HepG2 (cell line): ENCODE data around the gene RPS5. TPM values are rescaled to one million over a fixed set of nuclear protein-coding genes. Genes with fewer than 3 reads are reported as not detected.

Source experiments
- ATF2 ChIP-seq: sonication (generic); formaldehyde crosslinking; IDR thresholded peaks from 2 replicates; pipeline ENCODE4 v1.4.0; 2020; ENCODE audit warnings: missing genetic modification reagents
- ATF7-NPFF ChIP-seq: sonication (generic); formaldehyde crosslinking; IDR thresholded peaks from 2 replicates; pipeline ENCODE4 v1.8.1; 2023; ENCODE audit warnings: mild to moderate bottlenecking, low read depth, missing genetic modification reagents, moderate library complexity
- BRD4 ChIP-seq: sonication (generic); formaldehyde crosslinking; IDR thresholded peaks from 2 replicates; pipeline ENCODE4 v1.4.0; 2020; ENCODE audit warnings: missing genetic modification reagents
- CHCHD3 ChIP-seq: sonication (generic); formaldehyde crosslinking; IDR thresholded peaks from 2 replicates; pipeline ENCODE4 v1.8.0; 2022; ENCODE audit warnings: mild to moderate bottlenecking, missing genetic modification reagents, moderate library complexity
- EZH2 ChIP-seq: conservative IDR thresholded peaks from 2 replicates; pipeline ENCODE4 v1.6.1; 2012; ENCODE audit warnings: mild to moderate bottlenecking, low read depth, low read length, moderate library complexity
- FOXA3 ChIP-seq: IDR thresholded peaks from 2 replicates; pipeline ENCODE4 v1.6.1; 2016; ENCODE audit warnings: missing genetic modification reagents, missing compliant biosample characterization
- HCFC1 ChIP-seq: fragments of 150-350 bp; IDR thresholded peaks from 2 replicates; pipeline ENCODE4 v1.6.1; 2014; ENCODE audit warnings: low read depth, low read length
- KIAA2018 ChIP-seq: sonication (generic); formaldehyde crosslinking; IDR thresholded peaks from 2 replicates; pipeline ENCODE4 v1.5.0; 2020; ENCODE audit warnings: mild to moderate bottlenecking, missing genetic modification reagents, borderline replicate concordance
- NR2F1 ChIP-seq, 2 experiments: fragments of 450-650 bp in 1 of 2; formaldehyde crosslinking in 1 of 2; IDR thresholded peaks; 2 replicates each; pipeline versions ENCODE4 v1.5.0 to v1.6.1; 2016 to 2020; ENCODE audit warnings: mild to moderate bottlenecking in 1 of 2, missing compliant biosample characterization in 1 of 2, missing genetic modification reagents in 1 of 2, moderate library complexity in 1 of 2
- PBX2 ChIP-seq: IDR thresholded peaks from 2 replicates; pipeline ENCODE4 v1.6.1; 2016; ENCODE audit warnings: control low read depth
- TSC22D2 ChIP-seq: sonication (generic); formaldehyde crosslinking; IDR thresholded peaks from 2 replicates; pipeline ENCODE4 v1.5.1; 2020; ENCODE audit warnings: missing genetic modification reagents, mild to moderate bottlenecking, borderline replicate concordance
- ZNF296 ChIP-seq: sonication (generic); formaldehyde crosslinking; conservative IDR thresholded peaks from 2 replicates; pipeline ENCODE4 v1.5.0; 2020; ENCODE audit warnings: mild to moderate bottlenecking, missing genetic modification reagents
- ZNF790 ChIP-seq: sonication (generic); formaldehyde crosslinking; IDR thresholded peaks from 2 replicates; pipeline ENCODE4 v1.8.0; 2022; ENCODE audit warnings: missing genetic modification reagents, mild to moderate bottlenecking, borderline replicate concordance
- ZNF816 ChIP-seq: sonication (generic); formaldehyde crosslinking; IDR thresholded peaks from 2 replicates; pipeline ENCODE4 v1.8.0; 2022; ENCODE audit warnings: missing genetic modification reagents, mild to moderate bottlenecking, borderline replicate concordance
- polyA plus RNA-seq, 8 experiments: library from polyadenylated mRNA; depleted of rRNA in 3 of 8; stranded (reverse) in 7 of 8; unstranded in 1 of 8; fragments of >200 nt; fragmentation: Illumina TruSeq in 4 of 8; extraction: Trizol in 4 of 8; gene quantifications; 2 replicates each; pipeline versions ENCODE4 v1.2.1 to v1.2.3, GENCODE V29; 2011 to 2016; ENCODE audit warnings: low read depth in 4 of 8, missing spikeins in 1 of 8, mixed read lengths in 1 of 8; ENCODE audit not compliant: insufficient read depth in 1 of 8
- total RNA-seq, 5 experiments: library from RNA; depleted of rRNA; stranded (reverse); fragments of >200 nt; fragmentation: Illumina TruSeq; extraction: Trizol; gene quantifications; 2 replicates each; pipeline ENCODE4 v1.2.3, GENCODE V29; 2016; ENCODE audit warnings: low read depth in 1 of 5

The RPS5 gene
- total and polyA plus RNA-seq, 2 of the 13 experiments (the other 11 are each of a cell fraction or from before 2014, with no cell fraction given): 1,544 to 4,408 TPM

GRCh38 chr19:58380662-58381459, 6.2 kb upstream of the RPS5 start, which contains the start of gene ZNF837 (continued):
- 0 out of 2 replicates have a peak, but pooled peaks have one; percentile 32 for TF ChIP-seq TSC22D2 (CRISPR knock-in tag)
- TF ChIP-seq ATF7-NPFF: peak; percentile 52; the same call in 1 of the 2 replicates
- TF ChIP-seq CHCHD3 (CRISPR knock-in tag): peak; percentile 96
- no peak for TF ChIP-seq EZH2
- TF ChIP-seq ZNF816 (CRISPR knock-in tag): 0 out of 2 replicates have a peak, but pooled peaks have one; percentile 56
- TF ChIP-seq ZNF296 (CRISPR knock-in tag): no peak
- peak; percentile 81; the same call in 1 of the 2 replicates for TF ChIP-seq ATF2 (CRISPR knock-in tag)
- peak; percentile 76; the same call in 1 of the 2 replicates for TF ChIP-seq BRD4 (CRISPR knock-in tag)
- no peak; the same call in 1 of the 2 replicates for TF ChIP-seq ZNF790
- TF ChIP-seq PBX2: peak; percentile 95
- TF ChIP-seq KIAA2018 (CRISPR knock-in tag): no peak
- peak; percentile 52; the same call in 1 of the 2 replicates for TF ChIP-seq FOXA3 (CRISPR knock-in tag)
- TF ChIP-seq NR2F1 (CRISPR knock-in tag; IDR thresholded peaks at IDR 0.05): no peak; a peak in 1 of 4 replicates
- TF ChIP-seq HCFC1: peak; percentile 84
